ENCODE data around the gene PPFIBP2.
"Not testable (repeated sequence)": the region's sequence is repeated elsewhere in the genome, so short reads cannot be mapped to it uniquely, and the experiment has no call there.

The PPFIBP2 gene

GRCh38 chr11:7512525-7513233 lies 1.1 kb upstream of the PPFIBP2 start:
- peaks cover 42% of the 10 kb centered on the region for H3K4me1 Mint-ChIP-seq (ENCODE audit: low read depth)
- H3K4me3 Mint-ChIP-seq: peak overlapping the region; percentile 88
- peaks cover 3% of the 10 kb centered on the region for H3K36me3 Mint-ChIP-seq (ENCODE audit: low read depth)
- H3K9me3 Mint-ChIP-seq: no peaks in the 10 kb centered on the region
- DNase-seq: no peak
- H3K27ac Mint-ChIP-seq: peak overlapping the region; percentile 92
- peaks cover 4% of the 10 kb centered on the region for H3K27me3 Mint-ChIP-seq

- Mint-ChIP-seq H3K9me3 (no peaks in the 10 kb centered on the region), H3K27ac (no peak overlapping the region), H3K4me3 (peak overlapping the region; percentile 88), H3K4me1 (ENCODE audit: low read depth) (peaks cover 42% of the 10 kb centered on the region), H3K27me3 (peaks cover 4% of the 10 kb centered on the region), H3K36me3 (ENCODE audit: low read depth) (peaks cover 3% of the 10 kb centered on the region)
- DNase-seq: no peak
Observed at GRCh38 chr11:7514099-7514591, 346 bp downstream of the PPFIBP2 start.

- DNase-seq: no peak
- no peak overlapping the region for H3K27ac Mint-ChIP-seq
- no peaks in the 10 kb centered on the region for H3K9me3 Mint-ChIP-seq
- peaks cover 4% of the 10 kb centered on the region for H3K27me3 Mint-ChIP-seq
- peaks cover 3% of the 10 kb centered on the region for H3K36me3 Mint-ChIP-seq (ENCODE audit: low read depth)
- peak overlapping the region; percentile 2 for H3K4me3 Mint-ChIP-seq
- H3K4me1 Mint-ChIP-seq (ENCODE audit: low read depth): peaks cover 42% of the 10 kb centered on the region
Observed at GRCh38 chr11:7515447-7515886, 1.7 kb downstream of the PPFIBP2 start.

DNA sequence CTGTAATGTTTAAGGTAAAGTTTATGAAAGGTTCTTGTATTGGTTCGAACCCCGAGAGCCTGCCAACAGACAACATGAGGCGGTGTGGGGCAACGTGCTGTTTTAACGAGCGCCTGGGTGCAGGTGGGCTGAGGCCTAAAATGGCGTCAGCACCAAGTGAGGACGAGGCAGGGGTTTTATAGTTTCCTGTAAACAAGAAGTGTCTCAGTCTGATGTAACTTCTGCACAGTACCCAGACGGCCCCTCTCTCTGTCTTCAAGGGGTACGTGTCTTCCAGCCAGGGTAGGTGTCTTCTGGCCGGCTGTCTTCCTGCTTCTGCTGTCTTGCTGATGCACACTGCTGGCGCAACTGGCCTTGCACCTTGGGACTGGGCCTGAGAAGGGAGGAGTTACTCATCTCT lies 2.7 kb downstream of the PPFIBP2 start:
- H3K4me3 Mint-ChIP-seq: no peak overlapping the region
- H3K27ac Mint-ChIP-seq: no peak overlapping the region
- no peaks in the 10 kb centered on the region for H3K9me3 Mint-ChIP-seq
- DNase-seq: no peak
- peaks cover 39% of the 10 kb centered on the region for H3K4me1 Mint-ChIP-seq (ENCODE audit: low read depth)
- H3K27me3 Mint-ChIP-seq: peaks cover 4% of the 10 kb centered on the region
- peaks cover 3% of the 10 kb centered on the region for H3K36me3 Mint-ChIP-seq (ENCODE audit: low read depth)

DNA sequence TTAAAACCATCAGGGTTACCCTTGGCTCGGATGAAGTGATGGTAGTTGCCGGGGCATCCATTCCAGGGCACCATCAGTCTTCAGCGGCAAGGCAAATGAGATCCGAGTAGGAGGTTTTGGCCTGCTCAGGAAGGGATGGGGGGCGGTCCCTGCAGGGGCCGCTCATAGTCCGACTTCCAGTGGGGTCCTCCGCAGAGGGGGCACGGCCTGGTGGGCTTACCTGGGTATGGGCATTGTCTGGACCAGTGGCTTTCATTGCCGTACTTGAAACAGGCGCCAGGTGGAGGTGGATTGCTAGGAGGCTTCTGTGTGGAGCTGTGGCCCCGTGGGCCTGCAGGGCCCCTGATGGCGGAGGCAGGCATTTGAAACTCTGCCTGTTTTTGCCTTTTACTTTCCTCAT lies 3.9 kb downstream of the PPFIBP2 start:
- H3K9me3 Mint-ChIP-seq; DNase-seq; H3K36me3 Mint-ChIP-seq (ENCODE audit: low read depth); H3K4me3 Mint-ChIP-seq; H3K27me3 Mint-ChIP-seq; H3K27ac Mint-ChIP-seq: not testable (repeated sequence)
- peaks cover 27% of the 10 kb centered on the region for H3K4me1 Mint-ChIP-seq (ENCODE audit: low read depth)

GRCh38 chr11:7518811-7519562 lies 5.2 kb downstream of the PPFIBP2 start:
- peaks cover 4% of the 10 kb centered on the region for H3K27me3 Mint-ChIP-seq
- H3K9me3 Mint-ChIP-seq: no peaks in the 10 kb centered on the region
- no peak overlapping the region for H3K27ac Mint-ChIP-seq
- no peak for DNase-seq
- no peak overlapping the region for H3K4me3 Mint-ChIP-seq
- peaks cover 26% of the 10 kb centered on the region for H3K4me1 Mint-ChIP-seq (ENCODE audit: low read depth)
- no peaks in the 10 kb centered on the region for H3K36me3 Mint-ChIP-seq (ENCODE audit: low read depth)

DNA sequence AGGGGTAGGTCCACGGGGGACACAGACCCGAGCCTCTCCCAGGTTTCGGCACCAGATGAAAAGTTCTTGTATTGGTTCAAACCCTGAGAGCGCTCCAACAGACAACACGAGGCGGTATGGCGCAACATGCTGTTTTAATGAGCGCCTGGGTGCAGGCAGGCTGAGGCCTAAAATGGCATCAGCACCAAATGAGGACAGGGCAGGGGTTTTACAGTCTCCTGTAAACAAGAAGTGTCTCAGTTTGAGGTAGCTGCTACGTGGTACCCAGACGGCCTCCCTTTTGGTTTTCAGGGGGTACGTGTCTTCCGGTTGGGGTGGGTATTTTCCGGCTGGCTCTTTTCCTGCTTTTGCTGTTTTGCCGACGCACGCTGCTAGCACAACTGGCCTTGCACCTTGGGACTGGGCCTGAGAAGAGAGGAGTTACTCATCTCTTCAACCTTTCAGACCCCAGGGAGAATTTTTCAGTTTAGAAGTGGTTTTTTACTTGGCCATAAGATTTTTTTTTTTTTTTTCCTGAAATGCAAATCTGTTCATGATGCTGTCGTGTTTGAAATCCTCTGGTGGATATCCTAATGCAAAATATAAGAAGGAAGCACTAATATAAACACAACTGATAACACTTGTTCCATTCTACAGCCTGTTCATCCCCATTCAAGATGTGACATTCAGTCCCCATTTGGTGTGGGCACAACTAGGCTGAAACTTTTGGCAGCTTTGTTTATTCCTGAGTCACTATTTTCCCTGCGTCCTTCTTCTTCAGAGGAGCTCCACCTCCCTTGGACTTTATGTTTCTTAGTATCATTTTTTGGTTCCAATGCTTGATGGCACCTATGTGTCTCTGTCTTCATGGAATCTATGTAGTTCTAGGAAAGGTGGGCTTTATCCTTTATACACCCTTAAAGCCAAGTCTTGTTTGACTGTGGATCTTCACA lies 6.5 kb downstream of the PPFIBP2 start:
- Mint-ChIP-seq H3K4me3 (no peak overlapping the region), H3K27ac (peak overlapping the region; percentile 36), H3K9me3 (no peaks in the 10 kb centered on the region), H3K27me3 (no peaks in the 10 kb centered on the region), H3K4me1 (ENCODE audit: low read depth) (peaks cover 28% of the 10 kb centered on the region), H3K36me3 (ENCODE audit: low read depth) (no peaks in the 10 kb centered on the region)
- no peak for DNase-seq

- Mint-ChIP-seq H3K27ac (no peak overlapping the region), H3K4me3 (no peak overlapping the region), H3K36me3 (ENCODE audit: low read depth) (no peaks in the 10 kb centered on the region), H3K9me3 (no peaks in the 10 kb centered on the region), H3K27me3 (no peaks in the 10 kb centered on the region), H3K4me1 (ENCODE audit: low read depth) (peaks cover 25% of the 10 kb centered on the region)
- DNase-seq: no peak
Observed at GRCh38 chr11:7520981-7521487, 7.2 kb downstream of the PPFIBP2 start.

GRCh38 chr11:7522121-7522520 lies 8.3 kb downstream of the PPFIBP2 start:
- peaks cover 26% of the 10 kb centered on the region for H3K4me1 Mint-ChIP-seq (ENCODE audit: low read depth)
- H3K4me3 Mint-ChIP-seq: no peak overlapping the region
- no peaks in the 10 kb centered on the region for H3K27me3 Mint-ChIP-seq
- DNase-seq: no peak
- no peaks in the 10 kb centered on the region for H3K9me3 Mint-ChIP-seq
- H3K27ac Mint-ChIP-seq: no peak overlapping the region
- H3K36me3 Mint-ChIP-seq (ENCODE audit: low read depth): no peaks in the 10 kb centered on the region

DNA sequence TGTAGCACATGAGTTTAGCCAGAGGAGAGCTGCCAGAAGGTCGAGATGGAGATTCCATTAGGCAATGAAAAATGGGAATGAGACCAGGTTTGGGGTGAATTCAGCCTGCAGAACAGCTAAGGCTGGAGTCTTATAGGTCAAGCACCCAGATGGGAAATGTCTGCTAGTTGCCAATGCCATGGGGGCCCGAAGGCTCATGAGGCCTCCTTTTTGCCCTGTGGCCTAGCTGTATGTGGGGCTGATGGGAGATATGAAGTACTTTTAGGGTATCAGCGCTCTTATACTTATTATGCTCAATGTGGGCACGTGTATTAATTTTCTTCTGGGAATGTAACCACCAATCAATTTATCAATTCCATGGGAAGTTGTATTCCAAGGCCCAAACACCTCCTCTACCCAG lies 8.7 kb downstream of the PPFIBP2 start:
- H3K27me3 Mint-ChIP-seq: no peaks in the 10 kb centered on the region
- DNase-seq: no peak
- H3K9me3 Mint-ChIP-seq: no peaks in the 10 kb centered on the region
- H3K36me3 Mint-ChIP-seq (ENCODE audit: low read depth): no peaks in the 10 kb centered on the region
- H3K4me3 Mint-ChIP-seq: no peak overlapping the region
- peaks cover 30% of the 10 kb centered on the region for H3K4me1 Mint-ChIP-seq (ENCODE audit: low read depth)
- H3K27ac Mint-ChIP-seq: no peak overlapping the region

DNA sequence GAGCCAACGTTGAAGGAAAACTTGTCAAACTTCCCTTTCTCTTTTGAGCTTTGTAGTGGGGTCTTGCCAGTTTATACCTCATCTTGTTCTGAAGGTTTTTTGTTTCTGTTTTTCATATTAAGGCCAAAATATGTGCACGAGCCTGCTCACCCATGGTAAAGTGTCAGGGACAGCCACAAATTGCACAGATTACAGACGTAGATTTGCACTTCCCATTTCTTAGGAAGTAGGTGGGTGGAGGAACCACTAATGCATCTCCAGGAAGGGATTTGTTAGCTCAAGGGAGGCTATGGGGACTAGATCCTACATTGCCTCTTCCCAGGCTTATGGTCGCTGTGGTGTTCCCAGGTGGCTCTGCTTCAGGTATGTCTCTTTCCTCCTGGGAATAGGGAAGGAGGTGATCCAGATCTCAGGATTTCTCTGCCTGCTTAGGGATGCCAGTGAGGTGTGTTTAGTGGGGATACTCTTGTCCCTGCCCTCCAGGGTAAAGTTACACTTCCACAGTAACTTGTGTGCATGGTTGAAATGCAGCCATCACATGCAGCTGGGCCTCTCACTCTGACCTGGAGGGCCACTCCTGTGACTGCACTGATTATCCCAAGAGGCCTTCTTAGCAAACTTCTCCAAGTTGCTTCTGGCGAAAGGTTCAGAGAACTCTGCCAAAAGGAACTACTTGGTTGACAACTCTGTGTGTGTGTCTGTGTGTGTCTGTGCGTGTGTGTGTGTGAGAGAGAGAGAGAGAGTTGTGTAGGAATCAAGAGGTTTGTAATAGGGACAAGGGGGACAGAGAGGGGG lies 9.8 kb downstream of the PPFIBP2 start:
- Mint-ChIP-seq H3K27me3 (no peaks in the 10 kb centered on the region), H3K4me3 (no peak overlapping the region), H3K4me1 (ENCODE audit: low read depth) (peaks cover 40% of the 10 kb centered on the region), H3K9me3 (no peaks in the 10 kb centered on the region), H3K36me3 (ENCODE audit: low read depth) (no peaks in the 10 kb centered on the region), H3K27ac (no peak overlapping the region)
- no peak for DNase-seq

DNA sequence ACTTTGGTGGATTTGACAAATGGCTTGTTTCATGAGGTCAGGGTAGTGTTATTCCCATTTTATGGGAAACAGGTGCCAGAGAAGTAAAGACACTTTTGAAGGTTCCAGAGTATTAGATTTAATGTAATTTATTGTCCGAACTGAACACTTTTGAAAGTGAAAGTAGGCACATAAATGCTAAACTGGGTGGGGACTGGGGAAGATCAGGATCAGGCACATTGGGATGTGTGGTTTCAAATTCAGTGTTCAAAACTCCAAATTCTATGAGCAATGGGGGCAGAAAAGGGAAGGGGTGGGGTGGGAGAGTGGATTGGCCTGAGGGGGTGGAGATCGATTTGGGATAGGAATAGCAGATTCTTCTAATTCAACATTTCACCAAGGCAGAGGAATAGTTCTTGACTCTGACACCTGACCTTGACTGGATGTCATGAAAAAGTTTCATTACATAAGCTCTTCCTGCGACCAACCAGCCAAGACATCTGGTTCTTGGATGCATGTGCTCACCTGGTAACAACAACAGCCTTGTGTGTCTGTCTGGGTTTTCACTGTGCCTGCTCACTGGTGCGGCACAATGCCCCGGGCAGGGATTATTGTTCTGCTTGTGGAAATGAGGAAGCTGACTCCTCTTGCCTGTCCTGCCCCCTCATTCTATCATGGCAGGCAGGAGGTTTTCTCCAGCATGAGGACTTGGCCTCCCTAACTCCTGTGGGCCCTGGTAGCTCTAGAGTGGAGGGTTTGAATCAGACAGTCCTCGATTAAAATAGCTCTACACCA lies 10.8 kb downstream of the PPFIBP2 start:
- H3K9me3 Mint-ChIP-seq: no peaks in the 10 kb centered on the region
- no peaks in the 10 kb centered on the region for H3K27me3 Mint-ChIP-seq
- H3K4me1 Mint-ChIP-seq (ENCODE audit: low read depth): peaks cover 44% of the 10 kb centered on the region
- no peak for DNase-seq
- no peak overlapping the region for H3K4me3 Mint-ChIP-seq
- H3K36me3 Mint-ChIP-seq (ENCODE audit: low read depth): no peaks in the 10 kb centered on the region
- no peak overlapping the region for H3K27ac Mint-ChIP-seq

DNA sequence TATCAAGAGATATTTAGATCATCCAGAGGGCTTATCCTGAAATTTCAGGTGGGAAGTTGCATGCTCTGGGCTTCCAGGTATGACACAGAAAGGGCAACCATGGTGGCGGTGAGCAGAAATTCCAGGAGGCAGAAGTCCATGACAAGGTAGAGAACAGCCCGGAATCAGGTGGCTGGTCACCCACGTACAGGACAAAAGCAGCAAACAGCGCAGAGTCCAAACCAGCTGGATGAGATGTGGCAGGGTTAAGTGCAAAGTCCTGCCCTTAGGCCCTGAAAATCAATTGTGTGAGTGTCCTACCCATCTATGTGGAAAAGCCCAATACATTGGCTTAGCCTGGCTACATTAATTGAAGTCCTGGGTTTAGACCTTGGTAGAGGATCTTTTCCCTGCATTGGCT lies 11.6 kb downstream of the PPFIBP2 start:
- DNase-seq: no peak

More for the DNA sequence above, 11.6 kb downstream of the PPFIBP2 start:
- Mint-ChIP-seq H3K27ac (no peak overlapping the region), H3K36me3 (ENCODE audit: low read depth) (no peaks in the 10 kb centered on the region), H3K4me1 (ENCODE audit: low read depth) (peaks cover 44% of the 10 kb centered on the region), H3K27me3 (no peaks in the 10 kb centered on the region), H3K4me3 (no peak overlapping the region), H3K9me3 (no peaks in the 10 kb centered on the region)

Measured in activated T-cell treated with anti-CD3 and anti-CD28 coated beads, Interleukin-2, amount 50 U/mL, for 24 hours (primary cell).